ENCODE results near the gene CHCHD3. TPM values are rescaled to one million over a fixed set of nuclear protein-coding genes. Genes with fewer than 3 reads are reported as not detected.

CHCHD3 gene
- total RNA-seq, 1 experiment from 2014 or later, result 114 TPM

DNA sequence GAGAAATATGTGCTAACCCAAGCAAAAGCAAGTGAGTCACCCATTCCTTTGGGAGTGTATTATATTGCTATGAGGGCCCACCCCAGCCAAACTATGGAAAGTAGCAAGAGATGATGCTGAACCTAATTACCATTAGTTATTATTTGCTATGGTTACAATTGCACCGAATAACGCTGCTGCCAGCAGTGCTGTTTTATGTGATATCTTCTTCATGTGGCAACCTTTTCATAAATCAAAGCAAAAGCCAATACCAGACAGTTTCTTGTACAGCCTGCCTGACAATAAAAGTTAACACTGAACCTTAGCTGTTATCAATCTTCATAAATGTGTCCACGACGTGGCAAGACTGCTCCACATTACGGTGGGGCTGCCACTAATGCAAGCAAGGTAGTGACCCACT lies 263.9 kb downstream of the CHCHD3 start:
- peaks cover 2% of the 10 kb centered on the region for H3K9me3 Mint-ChIP-seq
- ChIA-PET POLR2A (interaction anchor here (0.6 kb wide), 1 partner anchor 62 kb away, joined by 12 read pairs; no protein-coding TSS in a partner anchor), CTCF (no interaction called here)
- H3K36me3 Mint-ChIP-seq, result peaks cover 2% of the 10 kb centered on the region; the same call in 1 of the 2 replicates
- H3K27me3 Mint-ChIP-seq (ENCODE audit: low read depth), result no peaks in the 10 kb centered on the region
- no peak for DNase-seq (ENCODE audit: low spot score)
- H3K27ac Mint-ChIP-seq, result no peak overlapping the region
- TF ChIP-seq ATF1 (CRISPR knock-in tag; IDR thresholded peaks at IDR 0.05) (no peak), HMGA2 (CRISPR knock-in tag; IDR thresholded peaks at IDR 0.05) (no peak), SMAD4 (CRISPR knock-in tag; IDR thresholded peaks at IDR 0.05) (no peak), JAZF1 (CRISPR knock-in tag; IDR thresholded peaks at IDR 0.05) (no peak), TCF7 (CRISPR knock-in tag; IDR thresholded peaks at IDR 0.05; ENCODE audit: low read depth) (no peak), TEAD4 (CRISPR knock-in tag; IDR thresholded peaks at IDR 0.05) (no peak)
- TF ChIP-seq, protein P1, sequence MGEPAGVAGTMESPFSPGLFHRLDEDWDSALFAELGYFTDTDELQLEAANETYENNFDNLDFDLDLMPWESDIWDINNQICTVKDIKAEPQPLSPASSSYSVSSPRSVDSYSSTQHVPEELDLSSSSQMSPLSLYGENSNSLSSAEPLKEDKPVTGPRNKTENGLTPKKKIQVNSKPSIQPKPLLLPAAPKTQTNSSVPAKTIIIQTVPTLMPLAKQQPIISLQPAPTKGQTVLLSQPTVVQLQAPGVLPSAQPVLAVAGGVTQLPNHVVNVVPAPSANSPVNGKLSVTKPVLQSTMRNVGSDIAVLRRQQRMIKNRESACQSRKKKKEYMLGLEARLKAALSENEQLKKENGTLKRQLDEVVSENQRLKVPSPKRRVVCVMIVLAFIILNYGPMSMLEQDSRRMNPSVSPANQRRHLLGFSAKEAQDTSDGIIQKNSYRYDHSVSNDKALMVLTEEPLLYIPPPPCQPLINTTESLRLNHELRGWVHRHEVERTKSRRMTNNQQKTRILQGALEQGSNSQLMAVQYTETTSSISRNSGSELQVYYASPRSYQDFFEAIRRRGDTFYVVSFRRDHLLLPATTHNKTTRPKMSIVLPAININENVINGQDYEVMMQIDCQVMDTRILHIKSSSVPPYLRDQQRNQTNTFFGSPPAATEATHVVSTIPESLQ (CRISPR knock-in tag; IDR thresholded peaks at IDR 0.05), result no peak
- no peak overlapping the region for H3K4me3 Mint-ChIP-seq
- no peak for ATAC-seq
- peaks cover 14% of the 10 kb centered on the region for H3K4me1 Mint-ChIP-seq

DNA sequence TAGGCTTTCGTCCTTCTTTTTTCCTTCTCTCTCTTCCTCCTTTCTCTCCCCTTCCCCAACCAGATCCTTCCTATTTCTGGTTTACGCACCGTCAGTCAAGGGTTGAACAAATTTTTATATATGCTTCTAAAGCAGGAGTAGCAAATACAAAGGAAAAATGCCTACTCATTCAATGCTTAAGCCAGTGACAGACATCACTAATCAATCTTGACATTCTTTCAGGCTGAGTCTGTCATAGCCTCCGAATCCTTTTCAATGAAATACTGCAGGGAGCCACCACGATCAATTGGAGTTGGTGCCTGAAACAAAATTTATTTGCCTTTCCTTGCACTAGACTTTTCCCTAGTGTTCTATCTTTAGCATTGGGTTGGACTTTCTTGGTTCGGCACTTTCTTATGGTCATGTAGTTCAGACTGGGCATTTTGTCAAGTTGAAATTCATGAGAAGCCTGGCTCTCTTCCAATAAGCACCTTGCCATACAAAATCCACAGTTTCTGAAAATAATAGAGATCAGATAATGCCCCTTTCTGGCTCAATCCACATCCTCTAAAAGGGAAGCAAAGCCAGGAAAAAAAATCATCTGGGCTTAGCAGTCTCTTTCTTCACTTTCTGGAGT lies 266.1 kb downstream of the CHCHD3 start:
- DNase-seq (ENCODE audit: low spot score), result no peak
- no peak overlapping the region; the same call in 1 of the 2 replicates for H3K27ac Mint-ChIP-seq
- ChIA-PET CTCF (no interaction called here), POLR2A (no interaction called here)
- peaks cover 19% of the 10 kb centered on the region for H3K4me1 Mint-ChIP-seq
- no peak overlapping the region for H3K4me3 Mint-ChIP-seq
- peaks cover 12% of the 10 kb centered on the region for H3K9me3 Mint-ChIP-seq
- no peaks in the 10 kb centered on the region for H3K27me3 Mint-ChIP-seq (ENCODE audit: low read depth)
- H3K36me3 Mint-ChIP-seq, result peaks cover 8% of the 10 kb centered on the region; the same call in 1 of the 2 replicates
- ATAC-seq, result no peak
- TF ChIP-seq SMAD4 (CRISPR knock-in tag; IDR thresholded peaks at IDR 0.05), result no peak
- no peak for TF ChIP-seq ZNF425 (CRISPR knock-in tag; conservative IDR thresholded peaks at IDR 0.05)
- no peak for TF ChIP-seq ZSCAN18 (CRISPR knock-in tag; IDR thresholded peaks at IDR 0.05)
- TF ChIP-seq JUN (CRISPR knock-in tag; IDR thresholded peaks at IDR 0.05), result no peak
- TF ChIP-seq USF1 (CRISPR knock-in tag; IDR thresholded peaks at IDR 0.05), result no peak
- no peak for TF ChIP-seq TEAD4 (CRISPR knock-in tag; IDR thresholded peaks at IDR 0.05)
- no peak for TF ChIP-seq FOXP4 (CRISPR knock-in tag; IDR thresholded peaks at IDR 0.05)
- TF ChIP-seq, protein P2, sequence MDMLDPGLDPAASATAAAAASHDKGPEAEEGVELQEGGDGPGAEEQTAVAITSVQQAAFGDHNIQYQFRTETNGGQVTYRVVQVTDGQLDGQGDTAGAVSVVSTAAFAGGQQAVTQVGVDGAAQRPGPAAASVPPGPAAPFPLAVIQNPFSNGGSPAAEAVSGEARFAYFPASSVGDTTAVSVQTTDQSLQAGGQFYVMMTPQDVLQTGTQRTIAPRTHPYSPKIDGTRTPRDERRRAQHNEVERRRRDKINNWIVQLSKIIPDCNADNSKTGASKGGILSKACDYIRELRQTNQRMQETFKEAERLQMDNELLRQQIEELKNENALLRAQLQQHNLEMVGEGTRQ (CRISPR knock-in tag; IDR thresholded peaks at IDR 0.05), result no peak
- TF ChIP-seq NR3C1 (CRISPR knock-in tag; conservative IDR thresholded peaks at IDR 0.05; ENCODE audit: low read depth), result no peak
- TF ChIP-seq ZNF416 (CRISPR knock-in tag; IDR thresholded peaks at IDR 0.05), result no peak
- TF ChIP-seq IRF2 (CRISPR knock-in tag; IDR thresholded peaks at IDR 0.05; ENCODE audit: borderline replicate concordance, low read depth), result no peak
- TF ChIP-seq CREM (CRISPR knock-in tag; IDR thresholded peaks at IDR 0.05), result no peak
- TF ChIP-seq, protein P3, sequence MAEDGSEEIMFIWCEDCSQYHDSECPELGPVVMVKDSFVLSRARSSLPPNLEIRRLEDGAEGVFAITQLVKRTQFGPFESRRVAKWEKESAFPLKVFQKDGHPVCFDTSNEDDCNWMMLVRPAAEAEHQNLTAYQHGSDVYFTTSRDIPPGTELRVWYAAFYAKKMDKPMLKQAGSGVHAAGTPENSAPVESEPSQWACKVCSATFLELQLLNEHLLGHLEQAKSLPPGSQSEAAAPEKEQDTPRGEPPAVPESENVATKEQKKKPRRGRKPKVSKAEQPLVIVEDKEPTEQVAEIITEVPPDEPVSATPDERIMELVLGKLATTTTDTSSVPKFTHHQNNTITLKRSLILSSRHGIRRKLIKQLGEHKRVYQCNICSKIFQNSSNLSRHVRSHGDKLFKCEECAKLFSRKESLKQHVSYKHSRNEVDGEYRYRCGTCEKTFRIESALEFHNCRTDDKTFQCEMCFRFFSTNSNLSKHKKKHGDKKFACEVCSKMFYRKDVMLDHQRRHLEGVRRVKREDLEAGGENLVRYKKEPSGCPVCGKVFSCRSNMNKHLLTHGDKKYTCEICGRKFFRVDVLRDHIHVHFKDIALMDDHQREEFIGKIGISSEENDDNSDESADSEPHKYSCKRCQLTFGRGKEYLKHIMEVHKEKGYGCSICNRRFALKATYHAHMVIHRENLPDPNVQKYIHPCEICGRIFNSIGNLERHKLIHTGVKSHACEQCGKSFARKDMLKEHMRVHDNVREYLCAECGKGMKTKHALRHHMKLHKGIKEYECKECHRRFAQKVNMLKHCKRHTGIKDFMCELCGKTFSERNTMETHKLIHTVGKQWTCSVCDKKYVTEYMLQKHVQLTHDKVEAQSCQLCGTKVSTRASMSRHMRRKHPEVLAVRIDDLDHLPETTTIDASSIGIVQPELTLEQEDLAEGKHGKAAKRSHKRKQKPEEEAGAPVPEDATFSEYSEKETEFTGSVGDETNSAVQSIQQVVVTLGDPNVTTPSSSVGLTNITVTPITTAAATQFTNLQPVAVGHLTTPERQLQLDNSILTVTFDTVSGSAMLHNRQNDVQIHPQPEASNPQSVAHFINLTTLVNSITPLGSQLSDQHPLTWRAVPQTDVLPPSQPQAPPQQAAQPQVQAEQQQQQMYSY (CRISPR knock-in tag; IDR thresholded peaks at IDR 0.05), result no peak
- TF ChIP-seq ZBTB21 (CRISPR knock-in tag; IDR thresholded peaks at IDR 0.05; ENCODE audit: borderline replicate concordance), result no peak
- TF ChIP-seq SP1 (CRISPR knock-in tag; conservative IDR thresholded peaks at IDR 0.05), result no peak
- TF ChIP-seq ZNF219 (CRISPR knock-in tag; IDR thresholded peaks at IDR 0.05; ENCODE audit: borderline replicate concordance), result no peak
- TF ChIP-seq KAT7 (CRISPR knock-in tag; IDR thresholded peaks at IDR 0.05; ENCODE audit: borderline replicate concordance), result no peak

Measured in WTC11 (cell line).